ENCODE results near the gene HIBADH.

GRCh38 chr7:27688056-27688455 lies 25.4 kb upstream of the HIBADH start:
- no peak for TF ChIP-seq POLR2A (IDR thresholded peaks at IDR 0.05)
- no peak for TF ChIP-seq CTCF (IDR thresholded peaks at IDR 0.05)
